Keratinocyte (primary cell): ENCODE measurements around the gene ITGB3. TPM values are rescaled to one million over a fixed set of nuclear protein-coding genes. Genes with fewer than 3 reads are reported as not detected.

Experiments
- DNase-seq: peaks from one replicate; pipeline ENCODE4 v3.0.0-alpha.2; 2011; ENCODE audit warnings: low read depth, missing footprints, low spot score
- FAIRE-seq: peaks from 2 replicates; lab custom pipeline; 2011; peaks lifted over from hg19 to GRCh38; lab: Jason Lieb, UNC
- H2AFZ ChIP-seq: 2 replicates; pipeline ENCODE4 v1.6.0; 2012; ENCODE audit warnings: low read length, control low read depth, inconsistent platforms; ENCODE audit not compliant: control insufficient read depth
- H3K27ac ChIP-seq: 2 replicates; pipeline ENCODE4 v1.5.1; 2011; ENCODE audit warnings: low read length; ENCODE audit not compliant: control insufficient read depth, insufficient read depth
- H3K27me3 ChIP-seq: 3 replicates; pipeline ENCODE4 v1.6.0; 2011; ENCODE audit warnings: low read length; ENCODE audit not compliant: control insufficient read depth, insufficient read depth; ENCODE audit errors: extremely low read depth
- H3K36me3 ChIP-seq, 2 experiments: 2 replicates in 1 of 2; 3 replicates in 1 of 2; pipeline ENCODE4 v1.5.1; 2011; ENCODE audit warnings: low read length in 2 of 2, mild to moderate bottlenecking in 1 of 2; ENCODE audit not compliant: control insufficient read depth in 2 of 2, insufficient read depth in 2 of 2; ENCODE audit errors: extremely low read depth in 1 of 2
- H3K4me1 ChIP-seq: 3 replicates; pipeline ENCODE4 v1.5.1; 2011; ENCODE audit warnings: low read length; ENCODE audit not compliant: control insufficient read depth, insufficient read depth; ENCODE audit errors: extremely low read depth
- H3K4me2 ChIP-seq: 3 replicates; pipeline ENCODE4 v1.6.0; 2011; ENCODE audit warnings: low read depth, low read length; ENCODE audit not compliant: control insufficient read depth, insufficient read depth; ENCODE audit errors: extremely low read depth
- H3K4me3 ChIP-seq, 3 experiments: fragments of 200-600 bp in 1 of 3; sonication (generic) in 1 of 3; 2 replicates in 2 of 3; 3 replicates in 1 of 3; pipeline ENCODE4 v1.5.1; 2011 to 2016; ENCODE audit warnings: low read length in 3 of 3, mild to moderate bottlenecking in 3 of 3, control low read depth in 2 of 3, inconsistent platforms in 1 of 3, low read depth in 1 of 3, mixed read lengths in 1 of 3, mixed run types in 1 of 3, moderate library complexity in 1 of 3; ENCODE audit not compliant: control insufficient read depth in 2 of 3, insufficient read depth in 2 of 3; ENCODE audit errors: extremely low read depth in 1 of 3
- H3K79me2 ChIP-seq: 2 replicates; pipeline ENCODE4 v1.6.0; 2012; ENCODE audit warnings: low read length; ENCODE audit not compliant: control insufficient read depth, insufficient read depth
- H3K9ac ChIP-seq: 3 replicates; pipeline ENCODE4 v1.6.0; 2011; ENCODE audit warnings: low read length; ENCODE audit not compliant: control insufficient read depth, insufficient read depth; ENCODE audit errors: extremely low read depth
- H3K9me1 ChIP-seq: 3 replicates; pipeline ENCODE4 v1.6.0; 2011; ENCODE audit warnings: low read length; ENCODE audit not compliant: control insufficient read depth, insufficient read depth; ENCODE audit errors: extremely low read depth
- H3K9me3 ChIP-seq: 2 replicates; pipeline ENCODE4 v1.5.1; 2012; ENCODE audit warnings: low read depth, low read length; ENCODE audit not compliant: control insufficient read depth
- H4K20me1 ChIP-seq: 3 replicates; pipeline ENCODE4 v1.6.0; 2011; ENCODE audit warnings: low read length; ENCODE audit not compliant: control insufficient read depth, insufficient read depth; ENCODE audit errors: extremely low read depth
- CTCF ChIP-seq, 3 experiments: IDR thresholded peaks in 1 of 3; conservative IDR thresholded peaks in 1 of 3; optimal IDR thresholded peaks in 1 of 3; 2 replicates in 2 of 3; 3 replicates in 1 of 3; pipeline versions ENCODE3 to v1.5.1; 2011; ENCODE audit warnings: low read length in 3 of 3, mild to moderate bottlenecking in 3 of 3, moderate library complexity in 2 of 3, control low read depth in 1 of 3, inconsistent platforms in 1 of 3; ENCODE audit not compliant: insufficient read depth in 2 of 3; ENCODE audit errors: extremely low read depth in 1 of 3
- EZH2 ChIP-seq: IDR thresholded peaks from one replicate; pipeline ENCODE4 v1.6.1; 2012; ENCODE audit warnings: inconsistent platforms, mild to moderate bottlenecking, low read length, moderate library complexity
- dilution Hi-C: fragments of 300-500 bp; cut with MboI; formaldehyde crosslinking; loops from one replicate; pipeline ENCODE4 v1.7.0; 2020; ENCODE audit warnings: low sequenced_read_pairs; ENCODE audit not compliant: extremely low pct_ligation_motif_present
- polyA plus RNA-seq, 5 experiments: library from polyadenylated mRNA; depleted of rRNA in 3 of 5; stranded (reverse) in 3 of 5; stranded (forward) in 1 of 5; unstranded in 1 of 5; fragments of >200 nt; gene quantifications; 1 replicate in 1 of 5; 2 replicates in 3 of 5; 3 replicates in 1 of 5; pipeline versions ENCODE4 v1.2.1 to v1.2.3, GENCODE V29; 2011 to 2012; ENCODE audit warnings: missing spikeins in 2 of 5, low read depth in 1 of 5, low replicate concordance in 1 of 5

ITGB3 gene
- polyA plus RNA-seq, 1 donor (not counting 4 experiments of a cell fraction or from before 2014, with no cell fraction given), result not detected

- FAIRE-seq, result peak; percentile 86
- H3K36me3 ChIP-seq, result no peaks in the 10 kb centered on the region
- H3K9me3 ChIP-seq, result no peaks in the 10 kb centered on the region
- no peaks in the 10 kb centered on the region for H3K79me2 ChIP-seq
- DNase-seq, result peak; percentile 11
- H3K4me1 ChIP-seq, result peaks cover 12% of the 10 kb centered on the region
- H3K9ac ChIP-seq, result no peak overlapping the region
- no peak overlapping the region for H3K27ac ChIP-seq
- H3K9me1 ChIP-seq, result no peaks in the 10 kb centered on the region
- TF ChIP-seq CTCF (optimal IDR thresholded peaks at IDR 0.05 in 1 of 3, IDR thresholded peaks at IDR 0.05 in 1 of 3, conservative IDR thresholded peaks at IDR 0.05 in 1 of 3; ENCODE audit: extremely low read depth in 1 of 3, insufficient read depth in 2 of 3, low read length in 3 of 3) (peak; percentile 45 to 74 (median 69)), EZH2 (no peak)
- H3K4me3 ChIP-seq, result no peak overlapping the region
- H3K4me2 ChIP-seq, result peak overlapping the region; percentile 17
- H4K20me1 ChIP-seq, result no peaks in the 10 kb centered on the region
- dilution Hi-C loops, result no loop called here
- H2AFZ ChIP-seq, result no peak overlapping the region
- peaks cover 2% of the 10 kb centered on the region for H3K27me3 ChIP-seq
Observed at GRCh38 chr17:47315451-47316266, 62.0 kb downstream of the ITGB3 start.

- Histone ChIP-seq H3K27ac (no peak overlapping the region), H3K9ac (no peak overlapping the region), H3K36me3 (no peaks in the 10 kb centered on the region), H3K9me1 (no peaks in the 10 kb centered on the region), H3K79me2 (no peaks in the 10 kb centered on the region), H3K4me3 (no peak overlapping the region), H2AFZ (no peak overlapping the region), H3K27me3 (no peaks in the 10 kb centered on the region), H4K20me1 (no peaks in the 10 kb centered on the region), H3K4me2 (no peak overlapping the region), H3K4me1 (peaks cover 12% of the 10 kb centered on the region), H3K9me3 (no peaks in the 10 kb centered on the region)
- TF ChIP-seq EZH2 (no peak), CTCF (optimal IDR thresholded peaks at IDR 0.05 in 1 of 3, IDR thresholded peaks at IDR 0.05 in 1 of 3, conservative IDR thresholded peaks at IDR 0.05 in 1 of 3; ENCODE audit: extremely low read depth in 1 of 3, insufficient read depth in 2 of 3, low read length in 3 of 3) (no peak)
- DNase-seq, result no peak
- FAIRE-seq, result no peak
- dilution Hi-C loops, result no loop called here
Observed at GRCh38 chr17:47316311-47316710, 62.7 kb downstream of the ITGB3 start.
